K562 (cell line): ENCODE results near the gene KLHL29. TPM values are rescaled to one million over a fixed set of nuclear protein-coding genes. Genes with fewer than 3 reads are reported as not detected.

Source experiments
- C11orf30 ChIP-seq: fragments of 450-650 bp; IDR thresholded peaks from 2 replicates; pipeline ENCODE4 v1.6.1; 2016; ENCODE audit warnings: low read depth, mild to moderate bottlenecking
- CTCF ChIP-seq, 3 experiments: IDR thresholded peaks in 2 of 3; conservative IDR thresholded peaks in 1 of 3; 2 replicates each; pipeline ENCODE4 v1.5.1; 2011 to 2012; ENCODE audit warnings: low read length in 3 of 3, mild to moderate bottlenecking in 3 of 3, control low read depth in 2 of 3, improper control_type of control experiment in 1 of 3, inconsistent platforms in 1 of 3, low read depth in 1 of 3, mixed read lengths in 1 of 3, moderate library complexity in 1 of 3; ENCODE audit not compliant: insufficient read depth in 2 of 3
- RAD21 ChIP-seq, 2 experiments: fragments of 250-450 bp in 1 of 2; fragments of 450-650 bp in 1 of 2; sonication (Bioruptor Pico) in 1 of 2; formaldehyde crosslinking in 1 of 2; IDR thresholded peaks in 1 of 2; conservative IDR thresholded peaks in 1 of 2; 2 replicates each; pipeline versions ENCODE4 v1.4.0 to v1.8.0; 2020 to 2022; ENCODE audit warnings: mild to moderate bottlenecking in 2 of 2, moderate library complexity in 1 of 2
- REST ChIP-seq, 2 experiments: fragments of 450-650 bp; formaldehyde crosslinking in 1 of 2; IDR thresholded peaks; 2 replicates each; pipeline versions ENCODE4 v1.4.0 to v1.6.1; 2014 to 2020; ENCODE audit warnings: mild to moderate bottlenecking in 2 of 2, borderline replicate concordance in 1 of 2, low read depth in 1 of 2
- polyA plus RNA-seq, 8 experiments: library from polyadenylated mRNA; depleted of rRNA in 4 of 8; stranded (reverse) in 5 of 8; unstranded in 3 of 8; fragments of >200 nt; fragmentation: Nextera tagmentation in 2 of 8; fragmentation: Illumina TruSeq in 1 of 8; extraction: Ambion mirVana in 2 of 8; extraction: Trizol in 1 of 8; gene quantifications; 2 replicates each; pipeline versions ENCODE4 v1.2.1 to v1.2.3, GENCODE V29; 2011 to 2014; ENCODE audit warnings: inconsistent platforms in 1 of 8, missing spikeins in 1 of 8
- total RNA-seq, 7 experiments: library from RNA; depleted of rRNA in 6 of 7; stranded (reverse); fragments of >200 nt in 6 of 7; fragmentation: Illumina TruSeq in 2 of 7; extraction: Trizol in 2 of 7; gene quantifications; 2 replicates each; pipeline versions ENCODE4 v1.2.1 to v1.2.3, GENCODE V29; 2011 to 2021; ENCODE audit warnings: low replicate concordance in 1 of 7
- TF ChIP-seq, protein P1 (sequence below): sonication (generic); formaldehyde crosslinking; IDR thresholded peaks from 2 replicates; pipeline ENCODE4 v1.8.0; 2022; ENCODE audit warnings: mild to moderate bottlenecking, missing genetic modification reagents

KLHL29 gene
- total and polyA plus RNA-seq, 9 of the 15 experiments (the other 6 are each of a cell fraction or from before 2014, with no cell fraction given), result 0.03 to 0.31 (median 0.08) TPM; not detected in 1

DNA sequence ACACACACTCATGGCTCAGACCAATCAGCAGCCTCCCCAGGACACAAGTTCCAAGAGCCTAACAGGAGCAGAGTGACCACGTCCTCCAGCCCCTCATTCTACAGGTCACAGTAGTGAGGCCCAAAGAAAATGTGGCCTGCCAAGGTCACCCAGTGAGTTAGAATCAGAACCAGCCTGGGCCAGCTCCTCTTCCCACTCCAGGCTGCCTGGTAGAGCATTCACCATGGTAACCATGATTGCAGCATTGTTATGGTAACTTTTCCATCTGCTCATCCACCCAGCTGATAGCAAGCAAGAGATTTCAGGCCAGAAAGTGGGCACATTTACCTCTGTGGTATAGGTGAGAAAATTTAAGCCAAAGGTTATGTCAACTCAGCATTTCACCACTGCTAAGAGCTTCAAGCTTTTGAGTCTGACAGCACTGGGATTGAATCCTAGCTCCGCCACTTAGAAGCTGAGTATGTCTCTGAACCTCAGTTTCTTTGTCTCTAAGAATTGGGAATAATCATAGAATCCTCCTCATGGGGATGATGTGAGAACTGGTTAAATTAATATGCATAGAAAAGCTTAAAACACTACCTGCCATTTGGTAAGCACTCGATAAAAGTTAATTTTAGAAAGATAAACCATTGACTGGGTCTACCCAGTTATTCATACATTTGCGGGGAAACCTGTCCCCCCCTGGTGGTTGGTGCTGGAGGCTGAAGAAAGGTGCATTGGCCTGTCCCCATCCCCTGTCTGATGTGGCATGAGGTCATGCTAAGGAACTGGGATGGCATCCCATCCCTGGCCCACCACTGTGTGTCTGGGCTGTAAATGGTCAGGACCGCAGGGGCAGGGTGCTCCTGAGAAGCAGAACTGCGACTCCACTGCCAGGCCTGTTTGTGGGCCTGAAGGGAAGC, 181.5 kb downstream of the KLHL29 start (continued):
- peak; percentile 60 to 63 (median 61) for TF ChIP-seq CTCF (IDR thresholded peaks at IDR 0.05 in 2 of 3, conservative IDR thresholded peaks at IDR 0.05 in 1 of 3; ENCODE audit: insufficient read depth in 2 of 3, low read depth in 1 of 3, low read length in 3 of 3)
- peak; percentile 36; the same call in 1 of the 2 replicates for TF ChIP-seq REST (IDR thresholded peaks at IDR 0.05; ENCODE audit: borderline replicate concordance)
- TF ChIP-seq REST (CRISPR knock-in tag; IDR thresholded peaks at IDR 0.05; ENCODE audit: low read depth), result no peak
- TF ChIP-seq C11orf30, result peak; percentile 71; the same call in 1 of the 2 replicates
- TF ChIP-seq, protein P1, sequence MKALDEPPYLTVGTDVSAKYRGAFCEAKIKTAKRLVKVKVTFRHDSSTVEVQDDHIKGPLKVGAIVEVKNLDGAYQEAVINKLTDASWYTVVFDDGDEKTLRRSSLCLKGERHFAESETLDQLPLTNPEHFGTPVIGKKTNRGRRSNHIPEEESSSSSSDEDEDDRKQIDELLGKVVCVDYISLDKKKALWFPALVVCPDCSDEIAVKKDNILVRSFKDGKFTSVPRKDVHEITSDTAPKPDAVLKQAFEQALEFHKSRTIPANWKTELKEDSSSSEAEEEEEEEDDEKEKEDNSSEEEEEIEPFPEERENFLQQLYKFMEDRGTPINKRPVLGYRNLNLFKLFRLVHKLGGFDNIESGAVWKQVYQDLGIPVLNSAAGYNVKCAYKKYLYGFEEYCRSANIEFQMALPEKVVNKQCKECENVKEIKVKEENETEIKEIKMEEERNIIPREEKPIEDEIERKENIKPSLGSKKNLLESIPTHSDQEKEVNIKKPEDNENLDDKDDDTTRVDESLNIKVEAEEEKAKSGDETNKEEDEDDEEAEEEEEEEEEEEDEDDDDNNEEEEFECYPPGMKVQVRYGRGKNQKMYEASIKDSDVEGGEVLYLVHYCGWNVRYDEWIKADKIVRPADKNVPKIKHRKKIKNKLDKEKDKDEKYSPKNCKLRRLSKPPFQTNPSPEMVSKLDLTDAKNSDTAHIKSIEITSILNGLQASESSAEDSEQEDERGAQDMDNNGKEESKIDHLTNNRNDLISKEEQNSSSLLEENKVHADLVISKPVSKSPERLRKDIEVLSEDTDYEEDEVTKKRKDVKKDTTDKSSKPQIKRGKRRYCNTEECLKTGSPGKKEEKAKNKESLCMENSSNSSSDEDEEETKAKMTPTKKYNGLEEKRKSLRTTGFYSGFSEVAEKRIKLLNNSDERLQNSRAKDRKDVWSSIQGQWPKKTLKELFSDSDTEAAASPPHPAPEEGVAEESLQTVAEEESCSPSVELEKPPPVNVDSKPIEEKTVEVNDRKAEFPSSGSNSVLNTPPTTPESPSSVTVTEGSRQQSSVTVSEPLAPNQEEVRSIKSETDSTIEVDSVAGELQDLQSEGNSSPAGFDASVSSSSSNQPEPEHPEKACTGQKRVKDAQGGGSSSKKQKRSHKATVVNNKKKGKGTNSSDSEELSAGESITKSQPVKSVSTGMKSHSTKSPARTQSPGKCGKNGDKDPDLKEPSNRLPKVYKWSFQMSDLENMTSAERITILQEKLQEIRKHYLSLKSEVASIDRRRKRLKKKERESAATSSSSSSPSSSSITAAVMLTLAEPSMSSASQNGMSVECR (CRISPR knock-in tag), result no peak
- TF ChIP-seq RAD21 (CRISPR knock-in tag; conservative IDR thresholded peaks at IDR 0.05 in 1 of 2, IDR thresholded peaks at IDR 0.05 in 1 of 2), result peak; percentile 42 to 61
